GM12865 (cell line): ENCODE data around the gene PDE11A.

Source experiments
- DNase-seq: peaks from one replicate; pipeline ENCODE4 v3.0.0; 2010; ENCODE audit warnings: low read depth
- H3K4me3 ChIP-seq: 2 replicates; pipeline ENCODE4 v1.5.1; 2011; ENCODE audit warnings: mild to moderate bottlenecking, low read depth, low read length, control low read depth
- CTCF ChIP-seq: IDR thresholded peaks from 2 replicates; pipeline ENCODE4 v1.5.1; 2011; ENCODE audit warnings: low read length, control low read depth, low read depth, inconsistent platforms; ENCODE audit not compliant: insufficient read depth; ENCODE audit errors: missing control alignments

Gene PDE11A

GRCh38 chr2:177724398-177725287 lies 347.9 kb downstream of the PDE11A start:
- peak; percentile 57 for DNase-seq
- TF ChIP-seq CTCF: peak; percentile 92

GRCh38 chr2:177723235-177723634 lies 349.3 kb downstream of the PDE11A start:
- TF ChIP-seq CTCF: no peak
- H3K4me3 ChIP-seq: no peak overlapping the region
- no peak for DNase-seq

More at GRCh38 chr2:177724398-177725287, 347.9 kb downstream of the PDE11A start:
- H3K4me3 ChIP-seq: no peak overlapping the region

GRCh38 chr2:177721818-177722567 lies 350.6 kb downstream of the PDE11A start:
- no peak for TF ChIP-seq CTCF
- no peak overlapping the region for H3K4me3 ChIP-seq
- DNase-seq: no peak

- no peak for DNase-seq
- TF ChIP-seq CTCF: no peak
- H3K4me3 ChIP-seq: no peak overlapping the region
These were observed 351.5 kb downstream of the PDE11A start for GRCh38 chr2:177721087-177721486.

GRCh38 chr2:177717831-177718618 lies 354.6 kb downstream of the PDE11A start:
- H3K4me3 ChIP-seq: no peak overlapping the region
- no peak for DNase-seq
- peak; percentile 17 for TF ChIP-seq CTCF

- DNase-seq: no peak
- no peak for TF ChIP-seq CTCF
- no peak overlapping the region for H3K4me3 ChIP-seq
These were observed 356.1 kb downstream of the PDE11A start for GRCh38 chr2:177716484-177716883.
